Measurements from ENCODE around the gene CFAP119.

Gene CFAP119

DNA sequence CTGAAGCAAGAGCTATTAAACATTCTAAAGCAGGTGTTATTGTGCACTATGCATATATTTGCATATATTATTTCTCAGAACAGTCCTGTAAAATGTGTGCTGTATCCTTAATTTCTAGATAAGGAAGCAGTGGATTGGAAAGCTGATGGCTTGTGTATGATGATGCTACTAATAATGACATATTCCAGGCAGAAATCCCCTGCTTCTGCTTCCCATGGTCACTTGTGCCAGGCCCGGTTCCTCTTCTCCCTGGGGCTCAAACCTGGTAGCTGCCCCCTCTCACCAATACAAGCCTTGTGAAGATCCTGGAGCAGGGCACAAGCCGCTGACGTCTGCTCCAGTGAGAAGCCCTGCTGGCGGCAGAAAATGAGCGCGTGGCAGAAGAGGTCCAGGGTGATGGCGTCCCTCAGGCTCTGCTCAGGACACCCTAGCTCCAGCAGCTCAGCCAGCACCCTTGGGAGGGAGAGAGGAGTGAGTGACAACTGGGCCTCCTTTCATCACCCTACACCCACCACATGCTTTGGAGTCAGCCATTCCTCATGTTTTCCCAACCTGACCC is 1.8 kb downstream of the CFAP119 start:
- no peak overlapping the region for H3K4me3 ChIP-seq (ENCODE audit: low read depth, low read length)

DNA sequence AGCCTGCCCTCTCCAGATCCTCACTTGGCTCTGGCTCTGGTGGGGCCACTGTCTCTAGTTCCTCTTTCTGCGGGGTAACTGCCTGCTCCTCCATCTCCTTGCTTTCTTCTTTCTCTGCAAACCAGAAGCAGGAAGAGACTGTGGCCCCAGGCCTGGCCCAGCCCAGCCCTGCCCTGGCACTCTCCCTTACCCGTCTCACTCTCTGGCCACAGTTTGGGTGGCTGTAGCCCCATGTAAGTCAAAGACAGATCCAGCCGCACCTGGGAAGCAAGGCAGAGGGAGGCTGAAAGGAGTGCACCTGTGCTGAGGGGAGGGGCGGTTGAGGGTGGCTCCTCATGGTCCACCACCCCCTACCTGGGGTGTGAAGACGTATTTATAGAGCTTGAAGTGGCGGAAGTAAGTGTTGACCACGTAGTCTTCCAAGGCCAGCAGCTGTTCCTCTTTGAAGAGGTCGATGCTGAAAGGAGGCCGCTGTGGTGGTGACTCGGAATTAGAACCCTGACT is 2.8 kb downstream of the CFAP119 start:
- no peak overlapping the region for H3K4me3 ChIP-seq (ENCODE audit: low read depth, low read length)
- TF ChIP-seq, protein P1, sequence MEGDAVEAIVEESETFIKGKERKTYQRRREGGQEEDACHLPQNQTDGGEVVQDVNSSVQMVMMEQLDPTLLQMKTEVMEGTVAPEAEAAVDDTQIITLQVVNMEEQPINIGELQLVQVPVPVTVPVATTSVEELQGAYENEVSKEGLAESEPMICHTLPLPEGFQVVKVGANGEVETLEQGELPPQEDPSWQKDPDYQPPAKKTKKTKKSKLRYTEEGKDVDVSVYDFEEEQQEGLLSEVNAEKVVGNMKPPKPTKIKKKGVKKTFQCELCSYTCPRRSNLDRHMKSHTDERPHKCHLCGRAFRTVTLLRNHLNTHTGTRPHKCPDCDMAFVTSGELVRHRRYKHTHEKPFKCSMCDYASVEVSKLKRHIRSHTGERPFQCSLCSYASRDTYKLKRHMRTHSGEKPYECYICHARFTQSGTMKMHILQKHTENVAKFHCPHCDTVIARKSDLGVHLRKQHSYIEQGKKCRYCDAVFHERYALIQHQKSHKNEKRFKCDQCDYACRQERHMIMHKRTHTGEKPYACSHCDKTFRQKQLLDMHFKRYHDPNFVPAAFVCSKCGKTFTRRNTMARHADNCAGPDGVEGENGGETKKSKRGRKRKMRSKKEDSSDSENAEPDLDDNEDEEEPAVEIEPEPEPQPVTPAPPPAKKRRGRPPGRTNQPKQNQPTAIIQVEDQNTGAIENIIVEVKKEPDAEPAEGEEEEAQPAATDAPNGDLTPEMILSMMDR (IDR thresholded peaks at IDR 0.05; ENCODE audit: control insufficient read depth, extremely low read depth, insufficient read depth) = no peak
- DNase-seq (ENCODE audit: low read depth) = no peak

More for the DNA sequence above, 1.8 kb downstream of the CFAP119 start:
- DNase-seq (ENCODE audit: low read depth) = no peak
- TF ChIP-seq, protein P1 (IDR thresholded peaks at IDR 0.05; ENCODE audit: control insufficient read depth, extremely low read depth, insufficient read depth) = no peak

DNA sequence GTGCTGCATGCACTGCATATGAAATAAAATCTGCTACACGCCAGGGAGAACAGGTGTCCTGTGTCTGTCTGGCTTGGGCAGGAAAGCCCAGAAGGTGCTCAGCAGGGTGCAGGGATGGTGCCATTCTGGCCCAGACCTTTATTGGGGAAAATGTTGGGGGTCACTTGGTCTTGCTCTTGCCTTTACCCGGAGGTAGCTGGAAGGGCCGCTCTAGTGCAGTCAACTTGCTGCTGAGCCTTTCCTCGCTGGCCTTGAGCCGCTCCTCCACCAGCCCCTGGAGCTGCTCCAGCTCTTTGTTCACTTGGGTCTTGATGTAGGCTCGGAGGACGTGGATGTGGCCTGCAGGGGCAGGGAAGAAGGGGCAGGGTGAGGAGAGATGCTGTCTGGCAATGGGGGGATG is 4.5 kb downstream of the CFAP119 start:
- no peak for DNase-seq (ENCODE audit: low read depth)
- TF ChIP-seq, protein P1 (IDR thresholded peaks at IDR 0.05; ENCODE audit: control insufficient read depth, extremely low read depth, insufficient read depth) = no peak
- H3K4me3 ChIP-seq (ENCODE audit: low read depth, low read length) = no peak overlapping the region

DNA sequence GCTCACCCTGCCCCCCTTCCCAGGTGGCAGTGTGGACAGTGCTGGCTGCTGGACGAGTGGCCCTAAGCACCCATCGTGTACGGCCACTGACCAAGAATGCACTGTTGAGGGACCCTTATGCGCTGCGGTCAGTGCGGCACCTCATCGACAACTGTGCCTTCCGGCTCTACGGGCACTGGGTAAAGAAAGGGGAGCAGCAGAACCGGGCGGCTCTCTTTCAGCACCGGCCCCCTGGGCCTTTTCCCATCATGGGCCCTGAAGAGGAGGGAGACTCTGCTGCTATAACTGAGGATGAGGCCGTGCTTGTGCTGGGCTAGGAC is 5.1 kb downstream of the CFAP119 start:
- no peak overlapping the region for H3K4me3 ChIP-seq (ENCODE audit: low read depth, low read length)
- DNase-seq (ENCODE audit: low read depth) = no peak
- TF ChIP-seq, protein P1 (IDR thresholded peaks at IDR 0.05; ENCODE audit: control insufficient read depth, extremely low read depth, insufficient read depth) = no peak

DNA sequence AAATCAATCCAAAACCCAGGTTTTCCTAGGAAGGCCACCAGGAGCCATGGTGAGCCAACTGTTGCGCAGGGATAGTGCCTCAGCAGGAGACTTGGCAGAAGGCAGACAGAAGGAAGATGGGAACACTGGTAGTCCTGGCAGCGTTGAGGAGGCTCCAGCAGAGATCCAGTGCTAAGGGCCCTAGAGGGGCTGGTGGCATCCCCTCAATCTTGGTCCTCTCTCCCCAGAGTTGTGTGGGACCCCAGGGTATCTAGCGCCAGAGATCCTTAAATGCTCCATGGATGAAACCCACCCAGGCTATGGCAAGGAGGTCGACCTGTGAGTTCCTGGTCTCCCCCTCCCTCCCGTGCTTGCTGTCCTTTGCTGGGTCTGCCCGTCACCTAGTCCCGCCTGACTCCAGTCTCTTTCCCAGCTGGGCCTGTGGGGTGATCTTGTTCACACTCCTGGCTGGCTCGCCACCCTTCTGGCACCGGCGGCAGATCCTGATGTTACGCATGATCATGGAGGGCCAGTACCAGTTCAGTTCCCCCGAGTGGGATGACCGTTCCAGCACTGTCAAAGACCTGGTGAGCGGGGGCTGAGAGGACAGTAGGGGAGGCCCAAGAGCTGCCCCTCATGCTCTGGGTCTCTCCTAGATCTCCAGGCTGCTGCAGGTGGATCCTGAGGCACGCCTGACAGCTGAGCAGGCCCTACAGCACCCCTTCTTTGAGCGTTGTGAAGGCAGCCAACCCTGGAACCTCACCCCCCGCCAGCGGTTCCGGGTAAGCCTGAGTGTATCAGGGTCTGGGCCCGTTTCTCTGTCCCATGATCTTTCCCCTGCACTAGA is 5.7 kb downstream of the CFAP119 start:
- TF ChIP-seq, protein P1 (IDR thresholded peaks at IDR 0.05; ENCODE audit: control insufficient read depth, extremely low read depth, insufficient read depth) = no peak
- DNase-seq (ENCODE audit: low read depth) = no peak
- no peak overlapping the region for H3K4me3 ChIP-seq (ENCODE audit: low read depth, low read length)

DNA sequence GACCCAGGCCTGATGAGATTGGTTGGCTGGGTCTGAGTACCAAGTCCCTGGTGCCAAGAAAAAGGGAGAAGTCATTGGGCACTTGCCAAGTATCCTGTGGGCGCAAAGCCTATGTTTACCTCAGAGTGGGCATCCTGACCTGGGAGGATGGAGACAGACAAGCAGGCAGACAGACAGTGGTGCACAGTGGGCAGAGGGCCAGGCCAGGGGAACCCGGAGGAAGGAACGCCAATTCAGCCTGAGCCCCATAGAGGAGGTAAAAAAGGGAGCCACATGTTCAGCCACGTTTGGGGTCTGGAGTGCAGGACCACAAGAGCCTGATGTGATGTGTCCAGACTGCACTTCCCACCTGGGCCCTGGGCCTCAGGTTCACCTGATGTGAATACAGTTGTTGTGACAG is 8.3 kb downstream of the CFAP119 start:
- TF ChIP-seq, protein P1 (IDR thresholded peaks at IDR 0.05; ENCODE audit: control insufficient read depth, extremely low read depth, insufficient read depth) = no peak
- H3K4me3 ChIP-seq (ENCODE audit: low read depth, low read length) = no peak overlapping the region
- no peak for DNase-seq (ENCODE audit: low read depth)
